ENCODE results near the gene HLCS.

- TF ChIP-seq CTCF (IDR thresholded peaks at IDR 0.05), result no peak
- no peak for TF ChIP-seq POLR2A (IDR thresholded peaks at IDR 0.05)
Observed at GRCh38 chr21:36839735-36840134, 126.7 kb downstream of the HLCS start.

All from right lobe of liver (tissue), 4 donors.